OCI-LY1 (cell line): ENCODE measurements around the gene DNHD1.

ENCODE experiments used
- EZH2 ChIP-seq: fragments of 200-600 bp; sonication (generic), shearing (Covaris generic); IDR thresholded peaks from 2 replicates; pipeline ENCODE4 v1.8.0; 2017; ENCODE audit warnings: borderline replicate concordance, mixed run types, mild to moderate bottlenecking, antibody characterized with exemption, low read length, moderate library complexity, mixed read lengths
- TF ChIP-seq, protein P1 (sequence below): fragments of 200-600 bp; sonication (generic), shearing (Covaris generic); IDR thresholded peaks from 2 replicates; pipeline ENCODE4 v1.5.1; 2017; ENCODE audit warnings: mild to moderate bottlenecking, antibody characterized with exemption, low read length, moderate library complexity, mixed read lengths

DNA sequence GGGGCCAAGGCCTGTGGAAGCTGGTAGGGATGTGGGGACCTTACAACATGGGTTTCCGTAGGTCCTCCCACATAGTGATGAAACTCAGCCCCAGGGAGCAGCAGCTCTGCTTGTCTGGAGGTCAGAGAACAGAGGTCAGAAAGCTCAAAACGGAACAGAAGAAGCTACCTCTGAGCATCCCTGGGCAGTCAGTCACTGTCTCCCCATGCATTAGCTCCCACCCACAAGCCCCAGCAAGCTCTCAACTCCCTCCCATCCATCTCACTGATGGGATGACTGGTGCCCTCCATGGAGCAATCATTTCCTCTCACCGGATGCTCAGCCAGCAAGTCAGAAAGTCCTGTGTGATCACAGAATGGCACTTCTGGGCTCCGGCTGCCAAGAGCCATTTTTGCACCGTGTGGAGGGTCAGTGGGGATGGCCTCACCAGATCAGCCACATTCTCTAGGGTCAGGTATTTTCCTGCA is 120.3 kb downstream of the DNHD1 start:
- TF ChIP-seq, protein P1, sequence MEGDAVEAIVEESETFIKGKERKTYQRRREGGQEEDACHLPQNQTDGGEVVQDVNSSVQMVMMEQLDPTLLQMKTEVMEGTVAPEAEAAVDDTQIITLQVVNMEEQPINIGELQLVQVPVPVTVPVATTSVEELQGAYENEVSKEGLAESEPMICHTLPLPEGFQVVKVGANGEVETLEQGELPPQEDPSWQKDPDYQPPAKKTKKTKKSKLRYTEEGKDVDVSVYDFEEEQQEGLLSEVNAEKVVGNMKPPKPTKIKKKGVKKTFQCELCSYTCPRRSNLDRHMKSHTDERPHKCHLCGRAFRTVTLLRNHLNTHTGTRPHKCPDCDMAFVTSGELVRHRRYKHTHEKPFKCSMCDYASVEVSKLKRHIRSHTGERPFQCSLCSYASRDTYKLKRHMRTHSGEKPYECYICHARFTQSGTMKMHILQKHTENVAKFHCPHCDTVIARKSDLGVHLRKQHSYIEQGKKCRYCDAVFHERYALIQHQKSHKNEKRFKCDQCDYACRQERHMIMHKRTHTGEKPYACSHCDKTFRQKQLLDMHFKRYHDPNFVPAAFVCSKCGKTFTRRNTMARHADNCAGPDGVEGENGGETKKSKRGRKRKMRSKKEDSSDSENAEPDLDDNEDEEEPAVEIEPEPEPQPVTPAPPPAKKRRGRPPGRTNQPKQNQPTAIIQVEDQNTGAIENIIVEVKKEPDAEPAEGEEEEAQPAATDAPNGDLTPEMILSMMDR: no peak
- no peak for TF ChIP-seq EZH2
